ENCODE measurements around the gene DSEL.

Gene DSEL

GRCh38 chr18:67467188-67467587 lies 49.3 kb downstream of the DSEL start:
- no peak for TF ChIP-seq CTCF (IDR thresholded peaks at IDR 0.05)
- DNase-seq (ENCODE audit: low spot score) = no peak
- H3K4me3 ChIP-seq = no peak overlapping the region
- no peak overlapping the region for H3K27ac ChIP-seq

GRCh38 chr18:67464499-67464898 lies 52.0 kb downstream of the DSEL start:
- H3K27ac ChIP-seq = no peak overlapping the region
- TF ChIP-seq CTCF (IDR thresholded peaks at IDR 0.05) = no peak
- no peak for DNase-seq (ENCODE audit: low spot score)
- no peak overlapping the region for H3K4me3 ChIP-seq

- Histone ChIP-seq H3K27ac (no peak overlapping the region), H3K4me3 (no peak overlapping the region)
- DNase-seq (ENCODE audit: low spot score) = no peak
- no peak for TF ChIP-seq CTCF (IDR thresholded peaks at IDR 0.05)
Measured at GRCh38 chr18:67463829-67464228, 52.7 kb downstream of the DSEL start.

- no peak for DNase-seq (ENCODE audit: low spot score)
- no peak for TF ChIP-seq CTCF (IDR thresholded peaks at IDR 0.05)
Measured at GRCh38 chr18:67456711-67457110, 59.8 kb downstream of the DSEL start.

More at GRCh38 chr18:67456711-67457110, 59.8 kb downstream of the DSEL start:
- Histone ChIP-seq H3K27ac (no peak overlapping the region), H3K4me3 (no peak overlapping the region)
